H9 (cell line): Measurements from ENCODE around the gene VLDLR. TPM values are rescaled to one million over a fixed set of nuclear protein-coding genes. Genes with fewer than 3 reads are reported as not detected.

ENCODE experiments used
- DNase-seq: peaks from one replicate; pipeline ENCODE4 v3.0.0-alpha.2; 2017
- H2AFZ ChIP-seq: one replicate; pipeline ENCODE4 v1.6.1; 2013; ENCODE audit warnings: mild to moderate bottlenecking, low read length, control low read depth, moderate library complexity
- H2AK5ac ChIP-seq: 2 replicates; pipeline ENCODE4 v1.6.1; 2013; ENCODE audit warnings: low read length, control low read depth, mixed read lengths; ENCODE audit not compliant: insufficient read length
- H2BK120ac ChIP-seq: one replicate; pipeline ENCODE4 v1.6.1; 2013; ENCODE audit warnings: low read depth, mild to moderate bottlenecking, low read length, control low read depth, inconsistent platforms; ENCODE audit not compliant: poor library complexity, severe bottlenecking
- H2BK12ac ChIP-seq: 2 replicates; pipeline ENCODE4 v1.6.1; 2013; ENCODE audit warnings: low read length, control low read depth, mixed read lengths, low read depth; ENCODE audit not compliant: insufficient read length
- H2BK15ac ChIP-seq: 2 replicates; pipeline ENCODE4 v1.6.1; 2013; ENCODE audit warnings: low read depth, low read length, control low read depth
- H2BK20ac ChIP-seq: one replicate; pipeline ENCODE4 v1.6.1; 2013; ENCODE audit warnings: low read depth, mild to moderate bottlenecking, low read length, control low read depth, inconsistent platforms; ENCODE audit not compliant: poor library complexity, severe bottlenecking
- H2BK5ac ChIP-seq: 2 replicates; pipeline ENCODE4 v1.6.1; 2013; ENCODE audit warnings: low read length, control low read depth, mixed read lengths; ENCODE audit not compliant: insufficient read length
- H3K14ac ChIP-seq: 2 replicates; pipeline ENCODE4 v1.6.1; 2013; ENCODE audit warnings: low read length, control low read depth; ENCODE audit not compliant: insufficient read depth
- H3K18ac ChIP-seq: 2 replicates; pipeline ENCODE4 v1.6.1; 2013; ENCODE audit warnings: low read depth, mild to moderate bottlenecking, mixed read lengths, low read length, control low read depth; ENCODE audit not compliant: insufficient read length
- H3K23ac ChIP-seq: 2 replicates; pipeline ENCODE4 v1.6.1; 2013; ENCODE audit warnings: low read length, control low read depth, mixed read lengths, low read depth; ENCODE audit not compliant: insufficient read length
- H3K23me2 ChIP-seq: 2 replicates; pipeline ENCODE4 v1.6.1; 2013; ENCODE audit warnings: low read depth, mild to moderate bottlenecking, mixed read lengths, low read length, control low read depth; ENCODE audit not compliant: insufficient read length, poor library complexity, severe bottlenecking
- H3K27ac ChIP-seq: 2 replicates; pipeline ENCODE4 v1.5.1; 2013; ENCODE audit warnings: low read length, control low read depth, mixed read lengths, low read depth; ENCODE audit not compliant: insufficient read length
- H3K27me3 ChIP-seq: 2 replicates; pipeline ENCODE4 v1.6.1; 2013; ENCODE audit warnings: low read length, control low read depth, inconsistent platforms; ENCODE audit not compliant: insufficient read depth
- H3K4ac ChIP-seq: 2 replicates; pipeline ENCODE4 v1.6.1; 2013; ENCODE audit warnings: low read depth, mild to moderate bottlenecking, control low read depth, inconsistent platforms, low read length, moderate library complexity
- H3K4me1 ChIP-seq: 2 replicates; pipeline ENCODE4 v1.6.1; 2013; ENCODE audit warnings: low read length, control low read depth, inconsistent platforms; ENCODE audit not compliant: insufficient read depth
- H3K4me2 ChIP-seq: 2 replicates; pipeline ENCODE4 v1.6.1; 2013; ENCODE audit warnings: low read length, control low read depth, mixed read lengths; ENCODE audit not compliant: insufficient read length, insufficient read depth
- H3K56ac ChIP-seq: 2 replicates; pipeline ENCODE4 v1.6.1; 2013; ENCODE audit warnings: low read depth, mild to moderate bottlenecking, mixed read lengths, low read length, control low read depth; ENCODE audit not compliant: insufficient read length
- H3K79me1 ChIP-seq: 2 replicates; pipeline ENCODE4 v1.6.1; 2013; ENCODE audit warnings: low read depth, mild to moderate bottlenecking, moderate library complexity, low read length, control low read depth, inconsistent platforms; ENCODE audit not compliant: insufficient read depth, poor library complexity, severe bottlenecking
- H3K79me2 ChIP-seq: 2 replicates; pipeline ENCODE4 v1.6.1; 2013; ENCODE audit warnings: low read length, control low read depth, inconsistent platforms; ENCODE audit not compliant: insufficient read depth
- H3K9ac ChIP-seq: 2 replicates; pipeline ENCODE4 v1.6.1; 2013; ENCODE audit warnings: low read length, control low read depth, mixed read lengths; ENCODE audit not compliant: insufficient read length; ENCODE audit errors: extremely low read depth
- H3K9me3 ChIP-seq: one replicate; pipeline ENCODE4 v1.6.1; 2013; ENCODE audit warnings: low read depth, low read length, inconsistent platforms; ENCODE audit not compliant: control insufficient read depth
- H3T11ph ChIP-seq: one replicate; pipeline ENCODE4 v1.6.1; 2013; ENCODE audit warnings: mild to moderate bottlenecking, low read length, control low read depth, inconsistent platforms
- H4K20me1 ChIP-seq: one replicate; pipeline ENCODE4 v1.6.1; 2013; ENCODE audit not compliant: control insufficient read depth, insufficient read length, insufficient read depth
- H4K5ac ChIP-seq: 2 replicates; pipeline ENCODE4 v1.6.1; 2013; ENCODE audit warnings: low read depth, mild to moderate bottlenecking, mixed read lengths, low read length, control low read depth; ENCODE audit not compliant: insufficient read length
- H4K8ac ChIP-seq: replicated peaks from 2 replicates; pipeline ENCODE4 v1.6.1; 2013; ENCODE audit warnings: low read length, control low read depth, mixed read lengths, low read depth; ENCODE audit not compliant: insufficient read length
- H4K91ac ChIP-seq: 2 replicates; pipeline ENCODE4 v1.6.1; 2013; ENCODE audit warnings: low read depth, mild to moderate bottlenecking, moderate library complexity, mixed read lengths, low read length, control low read depth; ENCODE audit not compliant: insufficient read length
- H3K27ac Mint-ChIP-seq, 3 experiments: 2 replicates in 2 of 3; 3 replicates in 1 of 3; pipeline ENCODE4 v1.8.0; 2020 to 2021; ENCODE audit warnings: mixed read lengths in 3 of 3, mild to moderate bottlenecking in 1 of 3, moderate library complexity in 1 of 3
- H3K27me3 Mint-ChIP-seq: 2 replicates; pipeline ENCODE4 v1.8.0; 2021; ENCODE audit warnings: low read depth, mild to moderate bottlenecking, moderate library complexity, mixed read lengths
- H3K36me3 Mint-ChIP-seq, 3 experiments: 2 replicates in 2 of 3; 3 replicates in 1 of 3; pipeline ENCODE4 v1.8.0; 2020 to 2021; ENCODE audit warnings: low read depth in 3 of 3, mixed read lengths in 3 of 3; ENCODE audit not compliant: insufficient read depth in 1 of 3
- H3K4me1 Mint-ChIP-seq, 2 experiments: 2 replicates each; pipeline ENCODE4 v1.8.0; 2020; ENCODE audit warnings: mixed read lengths in 2 of 2
- H3K4me3 Mint-ChIP-seq, 2 experiments: 2 replicates in 1 of 2; 3 replicates in 1 of 2; pipeline ENCODE4 v1.8.0; 2020 to 2021; ENCODE audit warnings: mild to moderate bottlenecking in 2 of 2, mixed read lengths in 2 of 2, moderate library complexity in 1 of 2
- H3K9me3 Mint-ChIP-seq, 2 experiments: 2 replicates in 1 of 2; 3 replicates in 1 of 2; pipeline ENCODE4 v1.8.0; 2020; ENCODE audit warnings: mild to moderate bottlenecking in 2 of 2, mixed read lengths in 2 of 2, moderate library complexity in 1 of 2
- WGBS: extraction: QIAGEN DNeasy Blood & Tissue Kit; methylation state at CpG from one replicate; pipeline ENCODE4 v1.1.7; 2013; ENCODE audit warnings: missing lambda C conversion rate, low lambda C conversion rate, mixed read lengths; ENCODE audit not compliant: insufficient read length; ENCODE audit errors: extremely low coverage; 5-methylcytosine and 5-hydroxymethylcytosine counted together
- total RNA-seq: library from RNA; stranded (reverse); gene quantifications from 2 replicates; pipeline ENCODE4 v1.2.1, GENCODE V29; 2021
- TF ChIP-seq, protein P1 (sequence below): fragments of 200-600 bp; sonication (generic); conservative IDR thresholded peaks from 3 replicates; pipeline ENCODE4 v1.8.0; 2021; ENCODE audit warnings: antibody characterized with exemption, mild to moderate bottlenecking

VLDLR gene
- total RNA-seq, 1 experiment from 2014 or later, result 19.1 TPM

DNA sequence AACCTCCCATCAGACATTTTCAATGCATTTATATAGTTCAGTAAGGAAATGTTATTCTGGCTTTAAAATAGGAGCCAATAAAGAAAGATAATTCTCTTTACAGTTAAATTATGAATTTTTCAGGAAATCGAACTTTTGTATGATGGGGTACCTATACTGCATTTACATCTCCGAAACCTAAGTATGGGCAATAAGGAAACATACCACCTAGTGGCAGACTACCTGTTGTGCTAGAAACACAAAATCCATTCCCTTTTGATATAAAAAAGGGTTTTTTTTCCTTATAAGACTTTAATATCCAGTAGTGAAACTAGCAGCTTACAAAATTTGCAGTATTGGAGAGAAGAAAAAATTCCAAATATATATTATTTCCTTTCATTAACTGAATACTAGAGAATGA is 21.3 kb upstream of the VLDLR start:
- Histone ChIP-seq H2BK15ac (no peak overlapping the region), H4K91ac (no peak overlapping the region), H3K14ac (no peak overlapping the region), H3K4me1 (no peaks in the 10 kb centered on the region; the same call in 1 of the 2 replicates), H4K5ac (no peak overlapping the region), H3K4me2 (no peak overlapping the region), H3K9ac (no peak overlapping the region), H3K9me3 (no peaks in the 10 kb centered on the region), H3K56ac (no peak overlapping the region), H2AK5ac (no peak overlapping the region), H2BK5ac (no peak overlapping the region), H3K18ac (no peak overlapping the region), H3K23ac (no peak overlapping the region), H3T11ph (no peak overlapping the region), H4K20me1 (no peaks in the 10 kb centered on the region), H3K27ac (no peak overlapping the region), H3K4ac (no peak overlapping the region), H2BK12ac (no peak overlapping the region), H2BK20ac (no peak overlapping the region), H4K8ac (no peak overlapping the region), H3K79me2 (no peaks in the 10 kb centered on the region), H2AFZ (no peak overlapping the region), H3K79me1 (no peaks in the 10 kb centered on the region), H3K23me2 (no peaks in the 10 kb centered on the region), H3K27me3 (0 out of 2 replicates have a peak, but pooled peaks cover 2% of the 10 kb centered on the region), H2BK120ac (no peak overlapping the region)
- H3K4me1 Mint-ChIP-seq, result peaks cover 0 to 3% of the 10 kb centered on the region in 2 experiments; a peak in 1 of 4 replicates
- DNase-seq, result no peak
- no peaks in the 10 kb centered on the region; a peak in 1 of 7 replicates for H3K36me3 Mint-ChIP-seq
- no peak overlapping the region for H3K27ac Mint-ChIP-seq
- H3K9me3 Mint-ChIP-seq, result no peaks in the 10 kb centered on the region
- H3K27me3 Mint-ChIP-seq, result no peaks in the 10 kb centered on the region
- no peak overlapping the region for H3K4me3 Mint-ChIP-seq
- TF ChIP-seq, protein P1, sequence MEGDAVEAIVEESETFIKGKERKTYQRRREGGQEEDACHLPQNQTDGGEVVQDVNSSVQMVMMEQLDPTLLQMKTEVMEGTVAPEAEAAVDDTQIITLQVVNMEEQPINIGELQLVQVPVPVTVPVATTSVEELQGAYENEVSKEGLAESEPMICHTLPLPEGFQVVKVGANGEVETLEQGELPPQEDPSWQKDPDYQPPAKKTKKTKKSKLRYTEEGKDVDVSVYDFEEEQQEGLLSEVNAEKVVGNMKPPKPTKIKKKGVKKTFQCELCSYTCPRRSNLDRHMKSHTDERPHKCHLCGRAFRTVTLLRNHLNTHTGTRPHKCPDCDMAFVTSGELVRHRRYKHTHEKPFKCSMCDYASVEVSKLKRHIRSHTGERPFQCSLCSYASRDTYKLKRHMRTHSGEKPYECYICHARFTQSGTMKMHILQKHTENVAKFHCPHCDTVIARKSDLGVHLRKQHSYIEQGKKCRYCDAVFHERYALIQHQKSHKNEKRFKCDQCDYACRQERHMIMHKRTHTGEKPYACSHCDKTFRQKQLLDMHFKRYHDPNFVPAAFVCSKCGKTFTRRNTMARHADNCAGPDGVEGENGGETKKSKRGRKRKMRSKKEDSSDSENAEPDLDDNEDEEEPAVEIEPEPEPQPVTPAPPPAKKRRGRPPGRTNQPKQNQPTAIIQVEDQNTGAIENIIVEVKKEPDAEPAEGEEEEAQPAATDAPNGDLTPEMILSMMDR, result peak; percentile 52; the same call in 2 of the 3 replicates
- no CpG with 5 or more reads among the region's 2 CpGs for WGBS
